HCT116 (cell line): ENCODE data around the gene SORT1.

Experiments used
- RAD21 ChIP-seq: IDR thresholded peaks from 2 replicates; pipeline ENCODE4 v1.6.1; 2012; ENCODE audit warnings: low read depth, mild to moderate bottlenecking
- SP1 ChIP-seq: IDR thresholded peaks from 2 replicates; pipeline ENCODE4 v1.6.1; 2012; ENCODE audit warnings: low read depth

- no peak for TF ChIP-seq SP1
- no peak for TF ChIP-seq RAD21
Measured at GRCh38 chr1:109388884-109389637, 8.7 kb downstream of the SORT1 start.
